22Rv1 (cell line): ENCODE measurements around the gene RAB5IF.

Experiments used
- H3K27ac ChIP-seq: fragments of 450-650 bp; 2 replicates; pipeline ENCODE4 v1.5.1; 2017
- ZFX ChIP-seq: fragments of 450-650 bp; IDR thresholded peaks from 2 replicates; pipeline ENCODE4 v1.6.1; 2017; ENCODE audit warnings: antibody characterized with exemption, borderline replicate concordance
- TF ChIP-seq, protein P1 (sequence below): fragments of 450-650 bp; IDR thresholded peaks from 2 replicates; pipeline ENCODE4 v1.5.1; 2017; ENCODE audit warnings: mild to moderate bottlenecking

Gene RAB5IF

DNA sequence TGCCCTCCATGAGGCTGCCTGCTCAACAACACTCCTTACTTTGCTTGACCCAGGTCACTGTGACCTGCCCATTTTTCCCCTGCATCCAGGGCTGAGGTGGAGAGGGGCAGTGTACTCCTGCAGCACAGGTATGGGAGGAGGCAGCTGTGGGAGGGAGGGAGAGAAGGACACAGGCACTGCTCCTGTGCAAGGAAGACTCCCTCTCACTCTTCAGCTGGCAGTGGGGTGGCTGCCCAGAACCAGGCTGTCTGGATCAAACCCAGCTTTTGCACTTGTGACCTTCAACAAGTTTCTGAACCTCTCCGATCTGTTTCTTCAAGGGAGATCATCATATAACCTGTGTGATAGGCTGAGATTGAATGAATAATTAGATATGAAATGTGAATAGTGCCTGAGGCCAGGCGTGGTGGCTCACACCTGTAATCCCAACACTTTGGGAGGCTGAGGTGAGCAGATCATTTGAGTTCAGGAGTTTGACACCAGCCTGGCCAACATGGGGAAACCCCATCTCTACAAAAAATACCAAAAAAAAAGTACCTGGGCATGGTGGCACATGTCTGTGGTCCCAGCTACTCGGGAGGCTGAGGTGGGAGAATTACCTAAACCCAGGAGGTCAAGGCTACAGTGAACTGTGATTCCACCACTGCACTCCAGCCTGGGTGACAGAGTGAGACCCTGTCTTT, 18.1 kb upstream of the RAB5IF start:
- TF ChIP-seq, protein P1, sequence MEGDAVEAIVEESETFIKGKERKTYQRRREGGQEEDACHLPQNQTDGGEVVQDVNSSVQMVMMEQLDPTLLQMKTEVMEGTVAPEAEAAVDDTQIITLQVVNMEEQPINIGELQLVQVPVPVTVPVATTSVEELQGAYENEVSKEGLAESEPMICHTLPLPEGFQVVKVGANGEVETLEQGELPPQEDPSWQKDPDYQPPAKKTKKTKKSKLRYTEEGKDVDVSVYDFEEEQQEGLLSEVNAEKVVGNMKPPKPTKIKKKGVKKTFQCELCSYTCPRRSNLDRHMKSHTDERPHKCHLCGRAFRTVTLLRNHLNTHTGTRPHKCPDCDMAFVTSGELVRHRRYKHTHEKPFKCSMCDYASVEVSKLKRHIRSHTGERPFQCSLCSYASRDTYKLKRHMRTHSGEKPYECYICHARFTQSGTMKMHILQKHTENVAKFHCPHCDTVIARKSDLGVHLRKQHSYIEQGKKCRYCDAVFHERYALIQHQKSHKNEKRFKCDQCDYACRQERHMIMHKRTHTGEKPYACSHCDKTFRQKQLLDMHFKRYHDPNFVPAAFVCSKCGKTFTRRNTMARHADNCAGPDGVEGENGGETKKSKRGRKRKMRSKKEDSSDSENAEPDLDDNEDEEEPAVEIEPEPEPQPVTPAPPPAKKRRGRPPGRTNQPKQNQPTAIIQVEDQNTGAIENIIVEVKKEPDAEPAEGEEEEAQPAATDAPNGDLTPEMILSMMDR, result no peak
- TF ChIP-seq ZFX, result no peak
- no peak overlapping the region for H3K27ac ChIP-seq

DNA sequence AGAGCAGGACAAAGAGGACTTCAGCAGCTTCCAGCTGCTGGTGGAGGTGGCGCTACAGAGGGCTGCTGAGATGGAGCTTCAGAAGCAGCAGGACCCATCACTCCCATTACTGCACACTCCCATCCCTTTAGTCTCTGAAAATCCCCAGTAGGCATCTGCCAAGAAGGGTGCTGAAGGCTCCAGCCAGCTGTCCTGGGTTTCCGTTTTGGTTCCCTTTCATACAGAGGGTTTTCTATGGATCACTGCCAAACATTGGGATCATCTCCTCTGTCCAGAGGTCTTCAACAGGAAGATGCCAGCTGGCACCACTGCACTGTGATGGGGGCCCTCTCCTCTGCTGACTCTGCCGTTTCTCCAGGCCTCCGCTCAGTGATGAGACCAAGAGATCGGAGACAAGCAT, 14.3 kb upstream of the RAB5IF start:
- H3K27ac ChIP-seq, result no peak overlapping the region
- TF ChIP-seq, protein P1, result no peak
- TF ChIP-seq ZFX, result no peak

DNA sequence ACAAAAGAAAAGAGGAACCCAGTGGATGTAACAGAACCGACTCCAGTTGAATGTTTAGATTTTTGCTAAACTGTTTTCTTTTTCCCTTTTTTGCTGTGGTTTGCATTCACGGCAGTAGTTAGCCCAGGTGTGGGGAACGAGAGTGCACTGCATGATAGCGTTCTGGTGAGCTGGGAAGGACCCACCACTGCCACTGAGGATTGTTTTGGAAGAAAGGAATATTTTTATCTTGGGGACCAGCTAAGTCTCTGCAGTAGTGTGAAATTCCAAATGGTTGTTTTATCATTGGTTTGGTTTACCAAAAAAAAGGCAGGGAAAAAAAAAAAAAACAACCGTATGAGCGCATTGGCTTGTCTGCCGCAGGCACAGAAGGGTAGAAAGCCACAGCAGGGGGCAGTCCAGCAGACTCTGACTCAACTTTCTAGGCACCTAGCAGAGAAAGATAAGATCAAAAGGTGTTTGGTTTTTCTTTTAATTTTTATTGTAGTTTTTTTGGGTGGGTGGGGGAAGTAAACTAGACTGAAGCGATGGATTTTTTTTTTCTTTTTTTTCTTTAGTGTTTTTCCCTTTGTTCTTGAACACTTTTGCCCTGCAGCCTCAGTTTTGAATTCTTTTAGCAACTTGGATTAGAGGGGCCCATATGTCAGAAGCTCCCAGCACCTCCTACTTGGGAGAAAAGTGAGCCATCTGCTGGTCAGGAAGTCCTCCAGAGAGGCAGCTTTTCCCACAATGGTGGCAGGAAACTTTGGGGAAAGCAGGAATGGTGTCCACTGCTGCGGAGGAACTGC, 13.5 kb upstream of the RAB5IF start:
- no peak for TF ChIP-seq ZFX
- TF ChIP-seq, protein P1, result peak; percentile 43; the same call in 1 of the 2 replicates
- H3K27ac ChIP-seq, result no peak overlapping the region

DNA sequence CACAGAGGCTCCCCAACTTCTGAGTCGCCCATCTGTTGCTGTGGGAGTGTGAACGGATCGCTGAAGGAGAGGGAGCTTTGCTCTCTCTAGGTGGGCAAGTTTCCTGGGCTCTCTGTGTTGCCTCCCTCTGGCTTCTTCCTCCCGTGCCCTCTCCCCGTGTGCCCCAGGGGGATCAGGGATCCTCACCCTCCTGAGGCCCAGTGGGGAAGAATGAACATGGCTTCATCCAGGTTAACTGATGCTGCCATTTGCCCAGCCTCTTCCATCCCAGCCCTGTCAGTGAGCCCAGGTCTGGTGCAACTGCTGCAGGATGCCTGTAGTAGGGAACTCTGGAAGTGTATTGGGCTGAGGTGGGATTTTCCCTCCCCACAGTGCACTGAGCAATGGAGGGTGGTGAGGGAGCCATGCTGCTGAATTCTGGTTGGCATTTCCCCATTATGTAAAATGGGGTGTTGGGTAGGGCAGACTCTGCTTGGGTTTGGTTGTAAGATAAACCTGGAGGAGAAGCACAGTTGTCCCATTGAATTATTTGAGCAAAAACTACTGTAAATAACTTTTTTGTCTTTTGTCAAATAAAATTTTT, 12.1 kb upstream of the RAB5IF start:
- no peak for TF ChIP-seq ZFX
- TF ChIP-seq, protein P1, result no peak
- H3K27ac ChIP-seq, result no peak overlapping the region

DNA sequence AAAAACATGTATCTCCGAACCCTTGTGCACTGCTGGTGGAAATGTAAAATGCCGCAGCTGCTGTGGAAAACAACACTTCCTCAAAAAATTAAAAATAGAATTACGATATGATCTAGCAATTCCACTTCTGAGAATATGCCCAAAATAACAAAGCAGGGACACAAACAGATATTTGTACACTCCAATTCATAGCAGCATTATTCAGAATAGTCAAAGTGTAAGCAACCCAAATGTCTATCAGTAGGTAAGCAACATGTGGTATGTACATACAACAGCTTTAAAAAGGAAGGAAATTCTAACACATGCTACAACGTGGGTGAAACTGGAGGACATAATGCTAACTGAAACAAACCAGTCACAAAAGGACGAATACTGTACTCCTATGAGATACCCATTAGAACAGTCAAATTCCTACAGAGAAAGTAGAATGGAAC, 5.7 kb upstream of the RAB5IF start:
- TF ChIP-seq, protein P1, result no peak
- TF ChIP-seq ZFX, result no peak
- no peak overlapping the region for H3K27ac ChIP-seq

DNA sequence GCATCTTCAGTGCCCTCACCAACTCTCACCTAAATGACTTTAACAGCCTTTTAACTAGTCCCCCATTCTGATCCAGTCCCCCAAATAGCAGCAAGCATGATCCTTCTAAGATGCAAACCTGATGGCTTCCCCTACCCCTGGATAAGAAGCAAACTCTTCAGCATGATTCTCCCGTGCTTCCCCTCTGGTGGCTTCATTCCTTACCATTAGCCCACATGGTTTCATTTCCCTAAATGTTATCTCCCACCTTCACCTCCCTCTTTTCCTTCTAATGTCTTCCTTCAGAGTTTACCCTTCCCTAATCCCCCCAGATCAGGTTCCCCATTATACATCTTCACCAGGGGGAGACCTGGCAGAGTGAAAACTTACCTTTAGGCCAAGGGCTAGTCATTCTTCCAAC, 4.0 kb upstream of the RAB5IF start:
- no peak for TF ChIP-seq ZFX
- TF ChIP-seq, protein P1, result no peak
- no peak overlapping the region for H3K27ac ChIP-seq
